Suprapubic skin (tissue), 4 donors: ENCODE data around the gene CTRL. TPM values are rescaled to one million over a fixed set of nuclear protein-coding genes. Genes with fewer than 3 reads are reported as not detected.

Experiments
- DNase-seq, 2 donors: peaks; one replicate each; pipeline ENCODE4 v3.0.0-alpha.2; 2019; ENCODE audit warnings: low spot score in 2 of 2
- H3K27ac ChIP-seq: fragments of 200-600 bp; sonication (generic); one replicate; pipeline ENCODE4 v1.5.1; 2019
- H3K27me3 ChIP-seq: fragments of 200-600 bp; sonication (generic); one replicate; pipeline ENCODE4 v1.5.1; 2019
- H3K36me3 ChIP-seq: fragments of 200-600 bp; sonication (generic); one replicate; pipeline ENCODE4 v1.5.1; 2019
- H3K4me1 ChIP-seq: fragments of 200-600 bp; sonication (generic); one replicate; pipeline ENCODE4 v1.5.1; 2019
- H3K4me3 ChIP-seq: fragments of 200-600 bp; sonication (generic); one replicate; pipeline ENCODE4 v1.5.1; 2019; ENCODE audit warnings: mild to moderate bottlenecking
- H3K9me3 ChIP-seq: fragments of 200-600 bp; sonication (generic); one replicate; pipeline ENCODE4 v1.5.1; 2019
- EP300 ChIP-seq: sonication (generic); formaldehyde crosslinking; IDR thresholded peaks from one replicate; pipeline ENCODE4 v1.6.1; 2017; ENCODE audit warnings: antibody characterized with exemption
- POLR2A ChIP-seq, 2 donors: fragments of 450-650 bp; IDR thresholded peaks; one replicate each; pipeline ENCODE4 v1.6.1; 2017; ENCODE audit warnings: antibody characterized with exemption in 2 of 2, mild to moderate bottlenecking in 2 of 2, moderate library complexity in 2 of 2
- POLR2AphosphoS5 ChIP-seq, 3 donors: sonication (generic); formaldehyde crosslinking; IDR thresholded peaks; one replicate each; pipeline ENCODE4 v1.6.1; 2017; ENCODE audit warnings: antibody characterized with exemption in 3 of 3
- WGBS: methylation state at CpG from one replicate; pipeline ENCODE4 v1.1.5; 2018; 5-methylcytosine and 5-hydroxymethylcytosine counted together
- total RNA-seq, 4 donors: library from RNA; depleted of rRNA; stranded (reverse); fragments of >200 nt; gene quantifications; one replicate each; pipeline ENCODE4 v1.1.0, GENCODE V29; 2016
- TF ChIP-seq, protein P1 (sequence below), 2 donors: fragments of 200-600 bp in 1 of 2; fragments of 450-650 bp in 1 of 2; sonication (generic) in 1 of 2; IDR thresholded peaks; one replicate each; pipeline ENCODE4 v1.5.1; 2016 to 2019; ENCODE audit warnings: antibody characterized with exemption in 2 of 2, mild to moderate bottlenecking in 1 of 2, moderate library complexity in 1 of 2

The CTRL gene
- total RNA-seq, 4 donors from 2014 or later = 0.55 to 2.7 (median 1.8) TPM

DNA sequence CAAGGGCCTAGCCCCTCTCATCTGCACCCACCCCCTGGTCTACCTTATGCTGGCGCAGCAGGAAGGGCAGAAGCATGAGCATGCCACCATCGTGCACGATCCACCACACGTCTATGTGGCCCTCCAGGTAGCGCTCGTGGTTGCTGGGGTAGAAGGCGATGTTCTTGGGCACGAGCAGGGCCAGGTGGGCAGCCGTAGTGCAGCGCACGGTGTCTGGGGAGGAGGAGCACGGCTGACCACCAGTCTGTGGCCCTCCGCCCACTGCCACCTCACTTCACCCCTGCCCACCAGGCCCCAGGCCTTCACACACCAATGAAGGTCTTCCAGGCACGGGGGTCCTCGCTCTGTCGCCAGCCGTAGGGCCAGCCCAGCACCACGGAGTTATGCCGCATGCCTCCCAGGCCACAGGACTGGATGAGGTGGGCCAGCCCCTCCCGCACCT, 14.5 kb upstream of the CTRL start:
- Histone ChIP-seq H3K27me3 (no peaks in the 10 kb centered on the region), H3K4me3 (no peak overlapping the region), H3K36me3 (peaks cover 95% of the 10 kb centered on the region), H3K4me1 (peaks cover 42% of the 10 kb centered on the region), H3K9me3 (no peaks in the 10 kb centered on the region), H3K27ac (no peak overlapping the region)
- TF ChIP-seq, protein P1, sequence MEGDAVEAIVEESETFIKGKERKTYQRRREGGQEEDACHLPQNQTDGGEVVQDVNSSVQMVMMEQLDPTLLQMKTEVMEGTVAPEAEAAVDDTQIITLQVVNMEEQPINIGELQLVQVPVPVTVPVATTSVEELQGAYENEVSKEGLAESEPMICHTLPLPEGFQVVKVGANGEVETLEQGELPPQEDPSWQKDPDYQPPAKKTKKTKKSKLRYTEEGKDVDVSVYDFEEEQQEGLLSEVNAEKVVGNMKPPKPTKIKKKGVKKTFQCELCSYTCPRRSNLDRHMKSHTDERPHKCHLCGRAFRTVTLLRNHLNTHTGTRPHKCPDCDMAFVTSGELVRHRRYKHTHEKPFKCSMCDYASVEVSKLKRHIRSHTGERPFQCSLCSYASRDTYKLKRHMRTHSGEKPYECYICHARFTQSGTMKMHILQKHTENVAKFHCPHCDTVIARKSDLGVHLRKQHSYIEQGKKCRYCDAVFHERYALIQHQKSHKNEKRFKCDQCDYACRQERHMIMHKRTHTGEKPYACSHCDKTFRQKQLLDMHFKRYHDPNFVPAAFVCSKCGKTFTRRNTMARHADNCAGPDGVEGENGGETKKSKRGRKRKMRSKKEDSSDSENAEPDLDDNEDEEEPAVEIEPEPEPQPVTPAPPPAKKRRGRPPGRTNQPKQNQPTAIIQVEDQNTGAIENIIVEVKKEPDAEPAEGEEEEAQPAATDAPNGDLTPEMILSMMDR (IDR thresholded peaks at IDR 0.05) = no peak
- 95% methylated on average over 14 of the region's 20 CpGs for WGBS
- no peak for DNase-seq

- peaks cover 89% of the 10 kb centered on the region for H3K36me3 ChIP-seq
- 87% methylated on average over 16 of the region's 24 CpGs for WGBS
- H3K4me1 ChIP-seq = peaks cover 40% of the 10 kb centered on the region
- H3K4me3 ChIP-seq = no peak overlapping the region
- H3K27me3 ChIP-seq = no peaks in the 10 kb centered on the region
- DNase-seq = no peak
- H3K27ac ChIP-seq = peak overlapping the region; percentile 58
- TF ChIP-seq POLR2AphosphoS5 (IDR thresholded peaks at IDR 0.05) (no peak), EP300 (no peak), POLR2A (IDR thresholded peaks at IDR 0.05) (no peak)
- TF ChIP-seq, protein P1 (IDR thresholded peaks at IDR 0.05) = no peak
- no peaks in the 10 kb centered on the region for H3K9me3 ChIP-seq
These were observed 13.8 kb upstream of the CTRL start for GRCh38 chr16:67945392-67945933.

- Histone ChIP-seq H3K27ac (peak overlapping the region; percentile 58), H3K36me3 (peaks cover 84% of the 10 kb centered on the region), H3K4me3 (no peak overlapping the region), H3K9me3 (no peaks in the 10 kb centered on the region), H3K4me1 (peaks cover 40% of the 10 kb centered on the region), H3K27me3 (no peaks in the 10 kb centered on the region)
- no peak for TF ChIP-seq POLR2A (IDR thresholded peaks at IDR 0.05)
- TF ChIP-seq, protein P1 (IDR thresholded peaks at IDR 0.05) = no peak
- TF ChIP-seq EP300 = no peak
- TF ChIP-seq POLR2AphosphoS5 (IDR thresholded peaks at IDR 0.05) = no peak
- no peak for DNase-seq
- WGBS = 87% methylated on average over 16 of the region's 24 CpGs
These were observed 13.2 kb upstream of the CTRL start for GRCh38 chr16:67944690-67945391.

DNA sequence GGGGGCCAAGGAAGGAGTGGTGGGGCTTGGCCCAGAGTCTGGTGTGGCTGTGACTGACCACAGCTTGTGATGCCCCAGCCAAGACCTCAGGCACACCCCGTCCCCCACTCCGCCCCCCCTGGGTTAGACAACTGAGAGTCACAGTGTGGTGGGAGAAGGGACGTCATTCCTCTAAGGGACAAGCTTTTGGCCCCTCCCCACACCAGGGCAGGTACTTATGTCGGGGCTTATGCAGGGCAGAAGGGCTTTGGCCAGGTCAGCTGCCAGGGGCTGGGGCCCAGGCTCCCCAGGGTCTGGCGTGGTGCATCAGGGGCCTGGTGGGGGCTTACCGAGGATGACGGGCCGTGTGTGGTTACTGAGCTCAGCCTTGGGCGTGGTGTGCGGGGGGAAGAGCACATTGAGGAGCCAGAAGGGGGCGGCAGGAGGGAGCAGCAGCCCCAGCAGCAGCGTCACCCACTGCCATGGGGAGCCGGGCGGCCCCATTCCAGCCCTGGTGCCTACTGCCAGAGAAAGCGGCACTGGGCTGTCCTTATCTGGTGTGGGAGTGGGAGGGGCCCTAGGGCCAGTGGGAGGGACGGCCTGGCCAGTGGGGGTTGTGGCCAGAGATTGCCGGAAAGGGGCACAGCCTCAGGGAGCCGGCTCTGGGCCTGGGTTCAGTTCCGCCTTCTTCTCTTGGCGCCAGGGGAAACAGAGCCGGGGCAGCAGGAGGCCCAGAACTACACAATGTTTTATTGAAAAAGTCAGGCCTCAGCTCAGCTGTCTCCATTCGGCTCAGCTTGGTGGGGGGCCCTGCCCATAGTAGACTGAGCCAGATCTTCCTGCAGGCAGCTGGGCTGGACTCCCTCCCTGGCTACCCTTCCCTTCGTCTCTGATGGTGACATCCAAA, 12.2 kb upstream of the CTRL start, which contains the start of gene LCAT:
Gene LCAT, minus strand, starts transcription at position 502 of the 886 bp plus-strand sequence. Its CDS starts 19 bp downstream, at position 483.
- H3K9me3 ChIP-seq = no peaks in the 10 kb centered on the region
- DNase-seq = no peak
- WGBS = 52% methylated on average over 17 of the region's 23 CpGs
- peak within 1 kb of the TSS; percentile 58 for H3K27ac ChIP-seq
- H3K36me3 ChIP-seq = peaks cover 77% of the 10 kb centered on the region
- H3K27me3 ChIP-seq = no peaks in the 10 kb centered on the region
- TF ChIP-seq POLR2AphosphoS5 (IDR thresholded peaks at IDR 0.05) (no peak), POLR2A (IDR thresholded peaks at IDR 0.05) (no peak), EP300 (no peak)
- TF ChIP-seq, protein P1 (IDR thresholded peaks at IDR 0.05) = no peak
- peaks cover 40% of the 10 kb centered on the region for H3K4me1 ChIP-seq
- H3K4me3 ChIP-seq = no peak within 1 kb of the TSS

DNA sequence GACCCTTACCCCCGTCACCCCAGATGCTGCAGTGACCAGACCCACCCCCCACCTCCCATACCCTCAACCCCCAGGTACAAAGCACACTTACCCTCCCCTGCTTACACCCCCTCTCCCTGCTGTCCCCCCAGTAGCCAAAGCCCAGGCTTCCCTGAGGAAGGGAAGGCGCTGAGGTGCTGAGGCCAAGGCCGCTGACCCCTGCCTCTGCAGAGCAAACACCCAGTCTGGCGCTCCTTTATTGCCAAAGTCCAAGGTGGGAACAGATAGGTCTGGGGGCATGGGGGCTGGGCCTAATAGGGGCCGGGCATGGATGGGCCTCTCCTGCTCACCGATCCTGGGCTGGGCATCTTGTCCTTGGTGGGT, 11.6 kb upstream of the CTRL start:
- TF ChIP-seq, protein P1 (IDR thresholded peaks at IDR 0.05) = no peak
- TF ChIP-seq POLR2AphosphoS5 (IDR thresholded peaks at IDR 0.05) (no peak), EP300 (no peak), POLR2A (IDR thresholded peaks at IDR 0.05) (no peak)
- H3K4me1 ChIP-seq = peaks cover 40% of the 10 kb centered on the region
- H3K27ac ChIP-seq = peak overlapping the region; percentile 58
- H3K4me3 ChIP-seq = no peak overlapping the region
- DNase-seq = no peak
- H3K27me3 ChIP-seq = no peaks in the 10 kb centered on the region
- H3K36me3 ChIP-seq = peaks cover 71% of the 10 kb centered on the region
- WGBS = 95% methylated on average over 6 of the region's 6 CpGs
- H3K9me3 ChIP-seq = no peaks in the 10 kb centered on the region
